KMS-11 (cell line): ENCODE results near the gene PLPPR2.

Experiments used
- H2AFZ ChIP-seq: fragments of 200-600 bp; sonication (generic); 2 replicates; pipeline ENCODE4 v1.6.1; 2016; ENCODE audit warnings: antibody characterized with exemption, mixed run types, low read depth
- H3K27ac ChIP-seq: fragments of 200-600 bp; sonication (generic); 2 replicates; pipeline ENCODE4 v1.6.1; 2016; ENCODE audit warnings: mild to moderate bottlenecking, mixed run types
- H3K27me3 ChIP-seq: fragments of 200-600 bp; sonication (generic); 2 replicates; pipeline ENCODE4 v1.6.1; 2017; ENCODE audit warnings: mild to moderate bottlenecking, low read depth, mixed run types, moderate library complexity; ENCODE audit not compliant: insufficient read depth
- H3K36me3 ChIP-seq: fragments of 200-600 bp; sonication (generic); 2 replicates; pipeline ENCODE4 v1.6.1; 2017; ENCODE audit warnings: mild to moderate bottlenecking, mixed run types; ENCODE audit not compliant: insufficient read depth
- H3K4me1 ChIP-seq: fragments of 200-600 bp; sonication (generic); 2 replicates; pipeline ENCODE4 v1.6.1; 2016; ENCODE audit warnings: mild to moderate bottlenecking, low read depth, mixed run types; ENCODE audit not compliant: poor library complexity, severe bottlenecking
- H3K4me2 ChIP-seq: fragments of 200-600 bp; sonication (generic); 2 replicates; pipeline ENCODE4 v1.7.0; 2016; ENCODE audit warnings: mild to moderate bottlenecking, mixed run types
- H3K4me3 ChIP-seq: fragments of 200-600 bp; sonication (generic); IDR thresholded peaks from 2 replicates; pipeline ENCODE4 v1.6.1; 2017; ENCODE audit warnings: low read depth, low read length, mixed read lengths; ENCODE audit not compliant: insufficient read depth
- H3K79me2 ChIP-seq: fragments of 200-600 bp; sonication (generic); 2 replicates; pipeline ENCODE4 v1.6.1; 2016; ENCODE audit warnings: low read depth, mixed run types; ENCODE audit not compliant: insufficient read depth
- H3K9ac ChIP-seq: fragments of 200-600 bp; sonication (generic); 2 replicates; pipeline ENCODE4 v1.6.1; 2016; ENCODE audit warnings: mild to moderate bottlenecking, mixed run types
- H4K20me1 ChIP-seq: fragments of 200-600 bp; sonication (generic); 2 replicates; pipeline ENCODE4 v1.6.1; 2016; ENCODE audit warnings: mild to moderate bottlenecking, mixed run types; ENCODE audit not compliant: insufficient read depth
- TF ChIP-seq, protein P1 (sequence below): fragments of 200-600 bp; sonication (generic); conservative IDR thresholded peaks from 2 replicates; pipeline ENCODE4 v1.6.1; 2017; ENCODE audit warnings: low read depth, mild to moderate bottlenecking, antibody characterized with exemption, low read length, moderate library complexity, mixed read lengths

The PLPPR2 gene

DNA sequence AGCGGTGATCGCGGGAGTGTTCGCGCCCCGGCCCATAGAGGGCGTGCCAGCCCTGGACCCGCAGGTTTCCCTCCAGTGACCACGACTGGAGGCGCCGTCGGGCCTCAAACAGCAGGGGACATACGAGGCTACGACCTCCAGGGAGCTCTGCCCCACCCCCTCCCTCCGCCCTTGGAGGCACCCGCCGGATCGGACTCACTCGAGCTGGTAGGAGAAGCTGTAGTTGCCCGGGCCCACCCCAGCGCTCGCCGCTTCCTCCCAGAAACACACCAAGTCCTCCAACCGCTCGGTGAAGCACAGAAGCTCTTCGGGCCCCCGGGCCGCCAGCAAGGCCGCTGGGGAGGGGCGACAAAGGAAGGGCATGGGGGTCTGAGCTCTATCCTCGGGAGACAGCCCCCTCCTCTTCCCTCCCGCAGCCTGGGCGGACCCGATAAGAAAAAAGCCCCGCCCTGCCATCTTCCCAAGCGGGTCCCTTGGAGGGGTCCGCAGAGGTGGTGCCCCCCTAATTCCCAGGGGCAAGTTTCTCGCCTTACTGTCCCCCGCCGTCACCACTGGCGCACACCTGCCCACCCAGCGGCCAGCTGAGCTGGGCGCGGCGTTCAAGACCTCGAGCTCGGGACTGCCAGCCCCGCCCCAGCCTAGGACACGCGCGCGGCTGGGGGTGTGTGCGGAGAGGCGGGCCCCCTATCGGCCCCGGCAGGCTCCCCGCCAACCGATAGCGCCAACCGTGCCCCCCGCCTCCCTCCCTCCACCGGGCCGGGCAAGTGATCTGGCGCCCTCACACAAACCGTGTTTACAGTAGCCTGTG is 27.9 kb downstream of the PLPPR2 start:
- H3K9ac ChIP-seq = no peak overlapping the region
- H3K4me1 ChIP-seq = peaks cover 13% of the 10 kb centered on the region
- peak overlapping the region; percentile 81; the same call in 1 of the 2 replicates for H3K4me2 ChIP-seq
- no peaks in the 10 kb centered on the region; the same call in 1 of the 2 replicates for H3K27me3 ChIP-seq
- TF ChIP-seq, protein P1, sequence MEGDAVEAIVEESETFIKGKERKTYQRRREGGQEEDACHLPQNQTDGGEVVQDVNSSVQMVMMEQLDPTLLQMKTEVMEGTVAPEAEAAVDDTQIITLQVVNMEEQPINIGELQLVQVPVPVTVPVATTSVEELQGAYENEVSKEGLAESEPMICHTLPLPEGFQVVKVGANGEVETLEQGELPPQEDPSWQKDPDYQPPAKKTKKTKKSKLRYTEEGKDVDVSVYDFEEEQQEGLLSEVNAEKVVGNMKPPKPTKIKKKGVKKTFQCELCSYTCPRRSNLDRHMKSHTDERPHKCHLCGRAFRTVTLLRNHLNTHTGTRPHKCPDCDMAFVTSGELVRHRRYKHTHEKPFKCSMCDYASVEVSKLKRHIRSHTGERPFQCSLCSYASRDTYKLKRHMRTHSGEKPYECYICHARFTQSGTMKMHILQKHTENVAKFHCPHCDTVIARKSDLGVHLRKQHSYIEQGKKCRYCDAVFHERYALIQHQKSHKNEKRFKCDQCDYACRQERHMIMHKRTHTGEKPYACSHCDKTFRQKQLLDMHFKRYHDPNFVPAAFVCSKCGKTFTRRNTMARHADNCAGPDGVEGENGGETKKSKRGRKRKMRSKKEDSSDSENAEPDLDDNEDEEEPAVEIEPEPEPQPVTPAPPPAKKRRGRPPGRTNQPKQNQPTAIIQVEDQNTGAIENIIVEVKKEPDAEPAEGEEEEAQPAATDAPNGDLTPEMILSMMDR = no peak
- H3K4me3 ChIP-seq = no peak overlapping the region
- H3K27ac ChIP-seq = no peak overlapping the region
- H3K79me2 ChIP-seq = no peaks in the 10 kb centered on the region
- H4K20me1 ChIP-seq = no peaks in the 10 kb centered on the region
- H2AFZ ChIP-seq = no peak overlapping the region
- H3K36me3 ChIP-seq = no peaks in the 10 kb centered on the region

DNA sequence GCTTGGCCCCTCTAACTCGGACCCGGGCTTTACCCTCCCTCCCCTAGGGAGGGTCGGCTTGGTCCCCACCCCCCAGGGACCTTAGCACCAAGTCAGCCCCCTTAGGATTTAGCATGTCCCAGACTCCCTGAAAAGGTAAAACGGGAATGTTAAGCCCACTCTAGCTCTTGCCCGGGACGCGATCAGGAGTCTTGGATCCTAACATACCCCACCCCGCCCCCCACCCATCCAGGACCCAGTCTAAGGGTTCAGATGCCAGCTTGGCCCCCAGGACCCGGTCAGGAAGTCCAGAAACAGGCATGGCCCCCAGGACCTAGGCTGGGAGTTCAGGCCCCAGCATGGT is 28.4 kb downstream of the PLPPR2 start:
- H3K4me2 ChIP-seq = no peak overlapping the region
- H3K4me3 ChIP-seq = no peak overlapping the region
- TF ChIP-seq, protein P1 = no peak
- no peaks in the 10 kb centered on the region for H3K79me2 ChIP-seq
- H3K27me3 ChIP-seq = no peaks in the 10 kb centered on the region; the same call in 1 of the 2 replicates
- no peak overlapping the region for H2AFZ ChIP-seq
- H3K36me3 ChIP-seq = no peaks in the 10 kb centered on the region
- H4K20me1 ChIP-seq = no peaks in the 10 kb centered on the region
- H3K4me1 ChIP-seq = peaks cover 13% of the 10 kb centered on the region
- H3K9ac ChIP-seq = no peak overlapping the region
- no peak overlapping the region for H3K27ac ChIP-seq

DNA sequence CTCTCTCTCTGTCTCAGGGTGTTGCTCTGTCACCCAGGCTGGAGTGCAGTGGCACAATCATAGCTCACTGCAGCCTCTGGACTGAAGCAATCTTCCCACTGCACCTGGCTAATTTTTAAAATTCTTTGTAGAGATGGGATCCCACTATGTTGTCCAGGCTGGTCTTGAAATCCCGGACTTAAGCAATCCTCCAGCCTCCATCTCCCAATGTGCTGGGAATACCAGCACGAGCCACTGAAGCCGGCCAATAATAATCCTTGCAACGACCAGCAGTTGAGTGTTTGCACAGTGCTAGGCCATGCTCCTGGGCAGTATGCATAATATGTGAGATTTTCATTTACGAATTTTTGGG is 29.5 kb downstream of the PLPPR2 start:
- Histone ChIP-seq H3K4me1 (peaks cover 13% of the 10 kb centered on the region), H3K79me2 (no peaks in the 10 kb centered on the region), H3K4me2 (no peak overlapping the region), H2AFZ (no peak overlapping the region), H4K20me1 (no peaks in the 10 kb centered on the region), H3K4me3 (no peak overlapping the region), H3K27ac (no peak overlapping the region), H3K36me3 (no peaks in the 10 kb centered on the region), H3K27me3 (no peaks in the 10 kb centered on the region; the same call in 1 of the 2 replicates), H3K9ac (no peak overlapping the region)
- TF ChIP-seq, protein P1 = no peak

DNA sequence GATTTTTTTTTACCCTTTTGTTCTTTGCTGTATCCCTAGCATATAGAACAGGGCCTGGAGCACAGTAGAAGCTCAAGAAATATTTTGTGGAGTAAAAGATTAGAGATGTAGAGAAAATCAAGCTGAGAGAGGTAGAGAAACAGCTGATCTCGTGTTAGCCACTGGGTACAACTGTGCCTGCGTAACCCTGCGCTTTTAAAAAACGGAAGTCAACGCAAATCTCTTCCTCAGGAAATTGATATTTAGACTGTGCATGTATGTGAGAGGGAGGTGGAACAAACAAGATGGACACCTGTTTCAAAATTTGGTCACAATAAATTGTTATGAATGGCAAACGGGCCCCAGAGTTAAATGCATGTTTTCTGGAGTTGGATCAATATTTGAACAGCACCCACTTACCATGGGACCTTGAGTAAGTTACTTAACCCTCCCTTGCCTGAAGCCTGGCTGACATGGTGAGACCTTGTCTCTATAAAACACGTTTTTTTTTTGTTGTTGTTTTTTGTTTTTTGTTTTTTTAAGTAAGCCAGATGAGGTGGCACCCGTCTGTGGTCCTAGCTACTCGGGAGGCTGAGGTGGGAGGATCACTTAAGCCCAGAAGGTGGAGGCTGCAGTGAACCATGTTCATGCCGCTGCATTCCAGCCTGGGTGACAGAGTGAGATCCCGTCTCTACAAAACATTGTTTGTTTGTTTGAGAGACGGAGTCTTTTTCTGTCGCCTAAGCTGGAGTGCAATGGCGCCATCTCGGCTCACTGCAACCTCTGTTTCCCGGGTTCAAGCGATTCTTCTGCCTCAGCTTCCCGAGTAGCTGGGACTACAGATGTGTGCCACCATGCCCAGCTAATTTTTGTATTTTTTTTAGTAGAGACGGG is 32.2 kb downstream of the PLPPR2 start:
- H3K79me2 ChIP-seq = no peaks in the 10 kb centered on the region
- peaks cover 1% of the 10 kb centered on the region for H3K4me1 ChIP-seq
- TF ChIP-seq, protein P1 = no peak
- H3K4me3 ChIP-seq = no peak overlapping the region
- H3K9ac ChIP-seq = no peak overlapping the region
- H3K27me3 ChIP-seq = no peaks in the 10 kb centered on the region; the same call in 1 of the 2 replicates
- no peak overlapping the region for H3K4me2 ChIP-seq
- H3K36me3 ChIP-seq = no peaks in the 10 kb centered on the region
- H3K27ac ChIP-seq = no peak overlapping the region
- no peak overlapping the region for H2AFZ ChIP-seq
- H4K20me1 ChIP-seq = no peaks in the 10 kb centered on the region
